ENCODE measurements around the gene SLC27A4. TPM values are rescaled to one million over a fixed set of nuclear protein-coding genes. Genes with fewer than 3 reads are reported as not detected.

The SLC27A4 gene
- total RNA-seq, 1 experiment from 2014 or later = 17.0 TPM

GRCh38 chr9:128341435-128341849 is 1.1 kb downstream of the SLC27A4 start:
- Mint-ChIP-seq H3K36me3 (ENCODE audit: insufficient read depth in 1 of 3, low read depth in 3 of 3) (peaks cover 4 to 22% (median 10%) of the 10 kb centered on the region in 3 experiments), H3K27ac (peak overlapping the region in 1 of 3 experiments; percentile 40; a peak in 2 of 7 replicates), H3K27me3 (ENCODE audit: low read depth) (no peaks in the 10 kb centered on the region), H3K4me1 (peaks cover 4 to 5% of the 10 kb centered on the region in 2 experiments), H3K9me3 (no peaks in the 10 kb centered on the region), H3K4me3 (peak overlapping the region; percentile 88 to 93)
- no peak overlapping the region for H2AFZ ChIP-seq (ENCODE audit: low read length)
- no peak overlapping the region for H2BK5ac ChIP-seq (ENCODE audit: insufficient read length, low read length)
- no peak overlapping the region for H2BK15ac ChIP-seq (ENCODE audit: low read depth, low read length)
- no peaks in the 10 kb centered on the region for H3K79me1 ChIP-seq (ENCODE audit: insufficient read depth, low read depth, low read length, poor library complexity, severe bottlenecking)
- H2BK20ac ChIP-seq (ENCODE audit: low read depth, low read length, poor library complexity, severe bottlenecking) = no peak overlapping the region
- H4K8ac ChIP-seq (replicated peaks; ENCODE audit: insufficient read length, low read depth, low read length) = no peak overlapping the region
- H2BK120ac ChIP-seq (ENCODE audit: low read depth, low read length, poor library complexity, severe bottlenecking) = no peak overlapping the region
- H3K4me2 ChIP-seq (ENCODE audit: insufficient read depth, insufficient read length, low read length) = peak overlapping the region; percentile 70
- H3K27me3 ChIP-seq (ENCODE audit: insufficient read depth, low read length) = no peaks in the 10 kb centered on the region
- no peak overlapping the region for H3T11ph ChIP-seq (ENCODE audit: low read length)
- no peak overlapping the region for H3K9ac ChIP-seq (ENCODE audit: extremely low read depth, insufficient read length, low read length)
- no peak overlapping the region for H2BK12ac ChIP-seq (ENCODE audit: insufficient read length, low read depth, low read length)
- H3K23ac ChIP-seq (ENCODE audit: insufficient read length, low read depth, low read length) = no peak overlapping the region
- H3K23me2 ChIP-seq (ENCODE audit: insufficient read length, low read depth, low read length, poor library complexity, severe bottlenecking) = peaks cover 3% of the 10 kb centered on the region
- no peak overlapping the region for H3K18ac ChIP-seq (ENCODE audit: insufficient read length, low read depth, low read length)
- no CpG with 5 or more reads among the region's 13 CpGs for WGBS (ENCODE audit: extremely low coverage, insufficient read length, low lambda C conversion rate)
- H4K20me1 ChIP-seq (ENCODE audit: control insufficient read depth, insufficient read depth, insufficient read length) = no peaks in the 10 kb centered on the region
- no peak overlapping the region for H4K91ac ChIP-seq (ENCODE audit: insufficient read length, low read depth, low read length)
- H2AK5ac ChIP-seq (ENCODE audit: insufficient read length, low read length) = no peak overlapping the region
- H3K79me2 ChIP-seq (ENCODE audit: insufficient read depth, low read length) = no peaks in the 10 kb centered on the region
- H3K4ac ChIP-seq (ENCODE audit: low read depth, low read length) = no peak overlapping the region
- H3K27ac ChIP-seq (ENCODE audit: insufficient read length, low read depth, low read length) = no peak overlapping the region
- H3K56ac ChIP-seq (ENCODE audit: insufficient read length, low read depth, low read length) = no peak overlapping the region
- H3K9me3 ChIP-seq (ENCODE audit: control insufficient read depth, low read depth, low read length) = no peaks in the 10 kb centered on the region
- no peak overlapping the region for H3K14ac ChIP-seq (ENCODE audit: insufficient read depth, low read length)
- no peaks in the 10 kb centered on the region for H3K4me1 ChIP-seq (ENCODE audit: insufficient read depth, low read length)
- no peak overlapping the region for H4K5ac ChIP-seq (ENCODE audit: insufficient read length, low read depth, low read length)
- peak; percentile 83 for DNase-seq
- TF ChIP-seq CTCF (conservative IDR thresholded peaks at IDR 0.05) = peak; percentile 70

All from H9 (cell line).